HAP-1 (cell line): ENCODE measurements around the gene TSPYL6.

ENCODE experiments used
- DNase-seq, 2 experiments: peaks; one replicate each; pipeline ENCODE4 v3.0.0-alpha.2; 2016 to 2020; ENCODE audit warnings: low spot score in 2 of 2
- H3K27me3 ChIP-seq: fragments of 250-450 bp; sonication (Bioruptor Pico); 2 replicates; pipeline ENCODE4 v1.5.1; 2020; ENCODE audit warnings: low read depth, mild to moderate bottlenecking, moderate library complexity
- H3K36me3 ChIP-seq: fragments of 250-450 bp; sonication (Bioruptor Pico); replicated peaks from 2 replicates; pipeline ENCODE4 v1.5.1; 2020; ENCODE audit warnings: mild to moderate bottlenecking
- H3K4me1 ChIP-seq: fragments of 250-450 bp; sonication (Bioruptor Pico); 2 replicates; pipeline ENCODE4 v1.5.1; 2020; ENCODE audit warnings: mild to moderate bottlenecking
- H3K4me3 ChIP-seq: fragments of 250-450 bp; sonication (Bioruptor Pico); 2 replicates; pipeline ENCODE4 v1.5.1; 2020; ENCODE audit warnings: mild to moderate bottlenecking, moderate library complexity
- H3K9me3 ChIP-seq: fragments of 250-450 bp; sonication (Bioruptor Pico); 2 replicates; pipeline ENCODE4 v1.5.1; 2020; ENCODE audit warnings: mild to moderate bottlenecking, moderate library complexity
- in situ Hi-C: fragments of 300-500 bp; cut with MboI; formaldehyde crosslinking; loops from 3 replicates; pipeline ENCODE4 v1.14.3; 2020; ENCODE audit warnings: low sequenced_read_pairs, inconsistent platforms, mixed read lengths

The TSPYL6 gene

GRCh38 chr2:54204476-54204875 is 51.6 kb downstream of the TSPYL6 start:
- H3K4me3 ChIP-seq: no peak overlapping the region
- in situ Hi-C loops: no loop called here
- no peaks in the 10 kb centered on the region for H3K9me3 ChIP-seq
- H3K27me3 ChIP-seq: no peaks in the 10 kb centered on the region
- no peaks in the 10 kb centered on the region for H3K36me3 ChIP-seq
- no peaks in the 10 kb centered on the region; the same call in 1 of the 2 replicates for H3K4me1 ChIP-seq
- DNase-seq: no peak
